ENCODE results near the gene CFH. TPM values are rescaled to one million over a fixed set of nuclear protein-coding genes. Genes with fewer than 3 reads are reported as not detected.

Gene CFH
- total and polyA plus RNA-seq, 9 of the 15 experiments (the other 6 are each of a cell fraction or from before 2014, with no cell fraction given) = 31.6 to 107 (median 48.3) TPM

- H4K20me1 ChIP-seq (replicated peaks; ENCODE audit: control insufficient read depth, insufficient read depth, low read length) = no peaks in the 10 kb centered on the region
- no TSS peak for BruUV-seq (replicated peaks)
- ChIA-PET CTCF (ENCODE audit: low intra/inter-chr PET ratio) (no interaction called here), POLR2A (no interaction called here)
- in situ Hi-C loops (cut with MboI) = loop anchor here (25.0 kb wide), 1 partner anchor 767 kb away; no protein-coding TSS in a partner anchor
- WGBS (ENCODE audit: insufficient coverage, low coverage, missing lambda C conversion rate) = 3% methylated on average over 2 of the region's 2 CpGs
- no peak overlapping the region for H2AFZ ChIP-seq (ENCODE audit: low read depth, low read length)
- TF ChIP-seq EP400 (IDR thresholded peaks at IDR 0.05) (peak; percentile 20; the same call in 1 of the 2 replicates), HDAC6 (IDR thresholded peaks at IDR 0.05; ENCODE audit: low read depth, low read length) (no peak), GABPB2 (CRISPR knock-in tag; conservative IDR thresholded peaks at IDR 0.05) (no peak), PHF21A (IDR thresholded peaks at IDR 0.05; ENCODE audit: borderline replicate concordance, low read depth) (no peak)
- peaks cover 70% of the 10 kb centered on the region for H3K79me2 ChIP-seq (ENCODE audit: control insufficient read depth, insufficient read depth, low read length)
- H3K36me3 ChIP-seq (ENCODE audit: control insufficient read depth, insufficient read depth, low read length) = no peaks in the 10 kb centered on the region; the same call in 2 of the 3 replicates
- peaks cover 0 to 3% of the 10 kb centered on the region in 2 experiments; a peak in 2 of 5 replicates for H3K4me1 ChIP-seq (replicated peaks in 1 of 2; ENCODE audit: control insufficient read depth in 2 of 2, insufficient read depth in 2 of 2, low read length in 2 of 2)
- H3K9ac ChIP-seq (ENCODE audit: insufficient read depth in 1 of 2, low read depth in 2 of 2, low read length in 2 of 2) = peak overlapping the region in 1 of 2 experiments; percentile 60; a peak in 2 of 4 replicates
- peak overlapping the region; percentile 27; the same call in 2 of the 3 replicates for H3K27ac ChIP-seq (ENCODE audit: extremely low read depth, low read depth, low read length)
- H3K4me3 ChIP-seq = peak overlapping the region; percentile 29
- DNase-seq (ENCODE audit: extremely low read depth in 1 of 4, low spot score in 3 of 4) (no peak), FAIRE-seq (no peak), ATAC-seq (peak; percentile 28)
- no peaks in the 10 kb centered on the region for H3K9me3 ChIP-seq (replicated peaks; ENCODE audit: control insufficient read depth, insufficient read depth, low read depth, low read length)
- H3K27me3 ChIP-seq (ENCODE audit: control insufficient read depth in 2 of 2, insufficient read depth in 2 of 2, low read length in 2 of 2) = no peaks in the 10 kb centered on the region
- no peak overlapping the region for H3K4me2 ChIP-seq (ENCODE audit: insufficient read depth, low read length)
- intact Hi-C loops (cut with micrococcal nuclease) = loop anchor here (5.0 kb wide), 1 partner anchor 543 kb away; no protein-coding TSS in a partner anchor
- H3K9me1 ChIP-seq (ENCODE audit: control insufficient read depth, insufficient read depth, low read length) = no peaks in the 10 kb centered on the region
Measured at GRCh38 chr1:196654271-196654670, 2.4 kb downstream of the CFH start.

- Histone ChIP-seq H3K79me2 (ENCODE audit: control insufficient read depth, insufficient read depth, low read length) (peaks cover 70% of the 10 kb centered on the region), H3K27me3 (ENCODE audit: control insufficient read depth in 2 of 2, insufficient read depth in 2 of 2, low read length in 2 of 2) (no peaks in the 10 kb centered on the region), H2AFZ (ENCODE audit: low read depth, low read length) (no peak overlapping the region), H3K9me3 (replicated peaks; ENCODE audit: control insufficient read depth, insufficient read depth, low read depth, low read length) (no peaks in the 10 kb centered on the region), H3K4me1 (replicated peaks in 1 of 2; ENCODE audit: control insufficient read depth in 2 of 2, insufficient read depth in 2 of 2, low read length in 2 of 2) (peaks cover 0 to 3% of the 10 kb centered on the region in 2 experiments; a peak in 2 of 5 replicates), H3K4me3 (no peak overlapping the region), H3K27ac (ENCODE audit: extremely low read depth, low read depth, low read length) (no peak overlapping the region), H3K4me2 (ENCODE audit: insufficient read depth, low read length) (no peak overlapping the region), H3K9ac (ENCODE audit: insufficient read depth in 1 of 2, low read depth in 2 of 2, low read length in 2 of 2) (no peak overlapping the region), H4K20me1 (replicated peaks; ENCODE audit: control insufficient read depth, insufficient read depth, low read length) (no peaks in the 10 kb centered on the region), H3K9me1 (ENCODE audit: control insufficient read depth, insufficient read depth, low read length) (no peaks in the 10 kb centered on the region), H3K36me3 (ENCODE audit: control insufficient read depth, insufficient read depth, low read length) (no peaks in the 10 kb centered on the region; the same call in 2 of the 3 replicates)
- ATAC-seq (no peak), FAIRE-seq (no peak), DNase-seq (ENCODE audit: extremely low read depth in 1 of 4, low spot score in 3 of 4) (no peak)
- ChIA-PET CTCF (ENCODE audit: low intra/inter-chr PET ratio) (no interaction called here), POLR2A (no interaction called here)
- no TSS peak for BruUV-seq (replicated peaks)
- 43% methylated on average over 3 of the region's 3 CpGs for WGBS (ENCODE audit: insufficient coverage, low coverage, missing lambda C conversion rate)
- intact Hi-C loops (cut with micrococcal nuclease) = no loop called here
- TF ChIP-seq CEBPZ (IDR thresholded peaks at IDR 0.05; ENCODE audit: borderline replicate concordance, low read depth, low read length) (no peak), HDAC8 (tag; IDR thresholded peaks at IDR 0.05) (no peak), SMAD4 (CRISPR knock-in tag; conservative IDR thresholded peaks at IDR 0.05) (no peak), HDAC3 (IDR thresholded peaks at IDR 0.05; ENCODE audit: borderline replicate concordance, partially characterized antibody) (no peak), ZNF217 (CRISPR knock-in tag; IDR thresholded peaks at IDR 0.05) (no peak), POLR3G (IDR thresholded peaks at IDR 0.05; ENCODE audit: extremely low read depth, insufficient read length, insufficient replicate concordance) (no peak), RAD51 (IDR thresholded peaks at IDR 0.05; ENCODE audit: borderline replicate concordance, low read depth) (no peak)
- in situ Hi-C loops (cut with MboI) = loop anchor here (25.0 kb wide), 1 partner anchor 768 kb away; no protein-coding TSS in a partner anchor
Measured at GRCh38 chr1:196655071-196655470, 3.2 kb downstream of the CFH start.

All from K562 (cell line).